ENCODE measurements around the gene PCCB.

- TF ChIP-seq, protein P1, sequence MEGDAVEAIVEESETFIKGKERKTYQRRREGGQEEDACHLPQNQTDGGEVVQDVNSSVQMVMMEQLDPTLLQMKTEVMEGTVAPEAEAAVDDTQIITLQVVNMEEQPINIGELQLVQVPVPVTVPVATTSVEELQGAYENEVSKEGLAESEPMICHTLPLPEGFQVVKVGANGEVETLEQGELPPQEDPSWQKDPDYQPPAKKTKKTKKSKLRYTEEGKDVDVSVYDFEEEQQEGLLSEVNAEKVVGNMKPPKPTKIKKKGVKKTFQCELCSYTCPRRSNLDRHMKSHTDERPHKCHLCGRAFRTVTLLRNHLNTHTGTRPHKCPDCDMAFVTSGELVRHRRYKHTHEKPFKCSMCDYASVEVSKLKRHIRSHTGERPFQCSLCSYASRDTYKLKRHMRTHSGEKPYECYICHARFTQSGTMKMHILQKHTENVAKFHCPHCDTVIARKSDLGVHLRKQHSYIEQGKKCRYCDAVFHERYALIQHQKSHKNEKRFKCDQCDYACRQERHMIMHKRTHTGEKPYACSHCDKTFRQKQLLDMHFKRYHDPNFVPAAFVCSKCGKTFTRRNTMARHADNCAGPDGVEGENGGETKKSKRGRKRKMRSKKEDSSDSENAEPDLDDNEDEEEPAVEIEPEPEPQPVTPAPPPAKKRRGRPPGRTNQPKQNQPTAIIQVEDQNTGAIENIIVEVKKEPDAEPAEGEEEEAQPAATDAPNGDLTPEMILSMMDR (conservative IDR thresholded peaks at IDR 0.05; ENCODE audit: low read depth, low read length) = no peak
- TF ChIP-seq EZH2phosphoT487 (IDR thresholded peaks at IDR 0.05; ENCODE audit: borderline replicate concordance, low read length) (no peak), EZH2 (IDR thresholded peaks at IDR 0.05; ENCODE audit: low read length, unreplicated experiment) (no peak)
Measured at GRCh38 chr3:136343873-136344555, 93.9 kb downstream of the PCCB start.
